HEK293 (cell line): ENCODE measurements around the gene POMT2.

Source experiments
- KLF10 ChIP-seq: fragments of 450-650 bp; IDR thresholded peaks from 2 replicates; pipeline ENCODE4 v1.5.1; 2018; ENCODE audit warnings: missing biosample characterization, mild to moderate bottlenecking, missing genetic modification characterization
- KLF16 ChIP-seq: fragments of 450-650 bp; formaldehyde crosslinking; IDR thresholded peaks from 2 replicates; pipeline ENCODE4 v1.5.1; 2017; ENCODE audit warnings: missing biosample characterization, missing genetic modification characterization
- SP7 ChIP-seq: fragments of 450-650 bp; formaldehyde crosslinking; IDR thresholded peaks from 2 replicates; pipeline ENCODE4 v1.5.1; 2016; ENCODE audit warnings: missing biosample characterization, missing genetic modification characterization
- WT1 ChIP-seq: fragments of 450-650 bp; formaldehyde crosslinking; IDR thresholded peaks from 2 replicates; pipeline ENCODE4 v1.5.1; 2016; ENCODE audit warnings: missing biosample characterization, missing genetic modification characterization
- ZFP3 ChIP-seq: fragments of 450-650 bp; formaldehyde crosslinking; IDR thresholded peaks from 2 replicates; pipeline ENCODE4 v1.5.1; 2016; ENCODE audit warnings: low read depth, missing biosample characterization, missing genetic modification characterization
- ZFP37 ChIP-seq: fragments of 450-650 bp; formaldehyde crosslinking; IDR thresholded peaks from 2 replicates; pipeline ENCODE4 v1.5.1; 2016; ENCODE audit warnings: missing biosample characterization, missing genetic modification characterization
- ZNF10 ChIP-seq: fragments of 450-650 bp; formaldehyde crosslinking; IDR thresholded peaks from 2 replicates; pipeline ENCODE4 v1.5.1; 2017; ENCODE audit warnings: missing biosample characterization, missing genetic modification characterization
- ZNF112 ChIP-seq: fragments of 450-650 bp; formaldehyde crosslinking; IDR thresholded peaks from 2 replicates; pipeline ENCODE4 v1.5.0; 2017; ENCODE audit warnings: missing biosample characterization, missing genetic modification characterization
- ZNF155 ChIP-seq: fragments of 450-650 bp; formaldehyde crosslinking; IDR thresholded peaks from 2 replicates; pipeline ENCODE4 v1.5.1; 2016; ENCODE audit warnings: missing biosample characterization, missing genetic modification characterization
- ZNF157 ChIP-seq: fragments of 450-650 bp; formaldehyde crosslinking; IDR thresholded peaks from 2 replicates; pipeline ENCODE4 v1.5.1; 2016; ENCODE audit warnings: missing biosample characterization, missing genetic modification characterization
- ZNF202 ChIP-seq: fragments of 450-650 bp; formaldehyde crosslinking; IDR thresholded peaks from 2 replicates; pipeline ENCODE4 v1.5.1; 2016; ENCODE audit warnings: missing biosample characterization, missing genetic modification characterization, borderline replicate concordance
- ZNF324 ChIP-seq: fragments of 450-650 bp; formaldehyde crosslinking; IDR thresholded peaks from 2 replicates; pipeline ENCODE4 v1.5.1; 2016; ENCODE audit warnings: missing biosample characterization, missing genetic modification characterization
- ZNF335 ChIP-seq: fragments of 450-650 bp; formaldehyde crosslinking; conservative IDR thresholded peaks from 2 replicates; pipeline ENCODE4 v1.5.1; 2016; ENCODE audit warnings: missing biosample characterization, missing genetic modification characterization
- ZNF354C ChIP-seq: fragments of 450-650 bp; formaldehyde crosslinking; IDR thresholded peaks from 2 replicates; pipeline ENCODE4 v1.5.1; 2016; ENCODE audit warnings: missing biosample characterization, missing genetic modification characterization, low read depth, borderline replicate concordance
- ZNF366 ChIP-seq: fragments of 450-650 bp; formaldehyde crosslinking; conservative IDR thresholded peaks from 2 replicates; pipeline ENCODE4 v1.5.1; 2016; ENCODE audit warnings: missing biosample characterization, missing genetic modification characterization
- ZNF416 ChIP-seq: fragments of 450-650 bp; formaldehyde crosslinking; IDR thresholded peaks from 2 replicates; pipeline ENCODE4 v1.5.1; 2016; ENCODE audit warnings: missing biosample characterization, missing genetic modification characterization
- ZNF426 ChIP-seq: fragments of 450-650 bp; formaldehyde crosslinking; IDR thresholded peaks from 2 replicates; pipeline ENCODE4 v1.5.1; 2017; ENCODE audit warnings: missing biosample characterization, missing genetic modification characterization, mild to moderate bottlenecking, inconsistent platforms, moderate library complexity
- ZNF48 ChIP-seq: fragments of 450-650 bp; formaldehyde crosslinking; IDR thresholded peaks from 2 replicates; pipeline ENCODE4 v1.5.1; 2016; ENCODE audit warnings: missing biosample characterization, missing genetic modification characterization
- ZNF623 ChIP-seq: fragments of 450-650 bp; formaldehyde crosslinking; IDR thresholded peaks from 2 replicates; pipeline ENCODE4 v1.5.1; 2016; ENCODE audit warnings: missing biosample characterization, missing genetic modification characterization
- TF ChIP-seq, protein P1 (sequence below): fragments of 450-650 bp; formaldehyde crosslinking; IDR thresholded peaks from 2 replicates; pipeline ENCODE4 v1.5.1; 2016; ENCODE audit warnings: missing biosample characterization, missing genetic modification characterization
- TF ChIP-seq, protein P2 (sequence below): fragments of 450-650 bp; formaldehyde crosslinking; optimal IDR thresholded peaks from 2 replicates; pipeline ENCODE3; 2016; ENCODE audit warnings: missing biosample characterization, mild to moderate bottlenecking, missing genetic modification characterization
- TF ChIP-seq, protein P3 (sequence below): fragments of 450-650 bp; formaldehyde crosslinking; IDR thresholded peaks from 2 replicates; pipeline ENCODE4 v1.5.1; 2016; ENCODE audit warnings: missing biosample characterization, missing genetic modification characterization
- TF ChIP-seq, protein P4 (sequence below): fragments of 450-650 bp; formaldehyde crosslinking; IDR thresholded peaks from 2 replicates; pipeline ENCODE4 v1.5.1; 2017; ENCODE audit warnings: missing biosample characterization, missing genetic modification characterization
- TF ChIP-seq, protein P5 (sequence below): fragments of 450-650 bp; formaldehyde crosslinking; IDR thresholded peaks from 2 replicates; pipeline ENCODE4 v1.5.1; 2016; ENCODE audit warnings: missing biosample characterization, missing genetic modification characterization, low read depth
- TF ChIP-seq, protein P6 (sequence below): fragments of 450-650 bp; formaldehyde crosslinking; IDR thresholded peaks from 2 replicates; pipeline ENCODE4 v1.5.1; 2017; ENCODE audit warnings: missing biosample characterization, missing genetic modification characterization
- TF ChIP-seq, protein P7 (sequence below): fragments of 450-650 bp; formaldehyde crosslinking; IDR thresholded peaks from 2 replicates; pipeline ENCODE4 v1.5.1; 2016; ENCODE audit warnings: missing biosample characterization, missing genetic modification characterization

Gene POMT2

DNA sequence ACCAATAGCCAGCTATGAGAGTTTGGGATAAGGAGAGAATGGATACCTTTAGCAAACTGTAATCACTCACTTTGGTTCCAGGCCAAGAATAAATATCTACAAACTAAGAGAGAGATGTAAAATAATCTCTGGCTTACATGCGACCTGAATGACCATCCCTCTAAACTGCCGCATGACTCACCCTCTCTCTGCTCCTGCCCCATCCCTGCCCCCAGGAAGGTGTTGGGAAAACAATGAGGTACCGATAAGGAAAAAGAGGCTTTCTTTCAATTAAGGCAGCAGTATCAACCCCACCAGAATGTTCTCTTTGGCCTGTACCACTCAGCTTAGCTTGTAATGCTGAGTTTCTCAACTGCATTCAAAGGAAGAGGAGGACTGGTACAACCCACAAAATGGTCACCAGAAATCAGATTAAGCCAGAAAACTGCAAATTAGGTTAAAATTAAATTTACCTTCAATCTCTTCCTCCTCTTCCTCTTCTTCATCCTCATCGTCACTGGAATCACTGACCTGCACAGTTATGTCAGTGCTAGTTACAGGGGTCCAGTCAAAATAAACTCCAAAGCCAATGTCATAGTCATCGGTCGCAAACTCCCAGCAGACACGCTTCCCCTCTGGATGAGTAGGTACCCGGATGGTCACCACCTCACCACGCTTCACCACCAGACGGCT, 22.2 kb upstream of the POMT2 start (continued):
- TF ChIP-seq, protein P1, sequence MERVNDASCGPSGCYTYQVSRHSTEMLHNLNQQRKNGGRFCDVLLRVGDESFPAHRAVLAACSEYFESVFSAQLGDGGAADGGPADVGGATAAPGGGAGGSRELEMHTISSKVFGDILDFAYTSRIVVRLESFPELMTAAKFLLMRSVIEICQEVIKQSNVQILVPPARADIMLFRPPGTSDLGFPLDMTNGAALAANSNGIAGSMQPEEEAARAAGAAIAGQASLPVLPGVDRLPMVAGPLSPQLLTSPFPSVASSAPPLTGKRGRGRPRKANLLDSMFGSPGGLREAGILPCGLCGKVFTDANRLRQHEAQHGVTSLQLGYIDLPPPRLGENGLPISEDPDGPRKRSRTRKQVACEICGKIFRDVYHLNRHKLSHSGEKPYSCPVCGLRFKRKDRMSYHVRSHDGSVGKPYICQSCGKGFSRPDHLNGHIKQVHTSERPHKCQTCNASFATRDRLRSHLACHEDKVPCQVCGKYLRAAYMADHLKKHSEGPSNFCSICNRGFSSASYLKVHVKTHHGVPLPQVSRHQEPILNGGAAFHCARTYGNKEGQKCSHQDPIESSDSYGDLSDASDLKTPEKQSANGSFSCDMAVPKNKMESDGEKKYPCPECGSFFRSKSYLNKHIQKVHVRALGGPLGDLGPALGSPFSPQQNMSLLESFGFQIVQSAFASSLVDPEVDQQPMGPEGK, result peak; percentile 65
- TF ChIP-seq ZNF335 (tag by site-specific recombination), result no peak
- TF ChIP-seq ZNF10 (tag by site-specific recombination), result no peak
- TF ChIP-seq, protein P2, sequence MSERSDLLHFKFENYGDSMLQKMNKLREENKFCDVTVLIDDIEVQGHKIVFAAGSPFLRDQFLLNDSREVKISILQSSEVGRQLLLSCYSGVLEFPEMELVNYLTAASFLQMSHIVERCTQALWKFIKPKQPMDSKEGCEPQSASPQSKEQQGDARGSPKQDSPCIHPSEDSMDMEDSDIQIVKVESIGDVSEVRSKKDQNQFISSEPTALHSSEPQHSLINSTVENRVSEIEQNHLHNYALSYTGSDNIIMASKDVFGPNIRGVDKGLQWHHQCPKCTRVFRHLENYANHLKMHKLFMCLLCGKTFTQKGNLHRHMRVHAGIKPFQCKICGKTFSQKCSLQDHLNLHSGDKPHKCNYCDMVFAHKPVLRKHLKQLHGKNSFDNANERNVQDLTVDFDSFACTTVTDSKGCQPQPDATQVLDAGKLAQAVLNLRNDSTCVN, result no peak
- TF ChIP-seq KLF10 (tag by site-specific recombination), result 0 out of 2 replicates have a peak, but pooled peaks have one; percentile 36
- TF ChIP-seq, protein P3, sequence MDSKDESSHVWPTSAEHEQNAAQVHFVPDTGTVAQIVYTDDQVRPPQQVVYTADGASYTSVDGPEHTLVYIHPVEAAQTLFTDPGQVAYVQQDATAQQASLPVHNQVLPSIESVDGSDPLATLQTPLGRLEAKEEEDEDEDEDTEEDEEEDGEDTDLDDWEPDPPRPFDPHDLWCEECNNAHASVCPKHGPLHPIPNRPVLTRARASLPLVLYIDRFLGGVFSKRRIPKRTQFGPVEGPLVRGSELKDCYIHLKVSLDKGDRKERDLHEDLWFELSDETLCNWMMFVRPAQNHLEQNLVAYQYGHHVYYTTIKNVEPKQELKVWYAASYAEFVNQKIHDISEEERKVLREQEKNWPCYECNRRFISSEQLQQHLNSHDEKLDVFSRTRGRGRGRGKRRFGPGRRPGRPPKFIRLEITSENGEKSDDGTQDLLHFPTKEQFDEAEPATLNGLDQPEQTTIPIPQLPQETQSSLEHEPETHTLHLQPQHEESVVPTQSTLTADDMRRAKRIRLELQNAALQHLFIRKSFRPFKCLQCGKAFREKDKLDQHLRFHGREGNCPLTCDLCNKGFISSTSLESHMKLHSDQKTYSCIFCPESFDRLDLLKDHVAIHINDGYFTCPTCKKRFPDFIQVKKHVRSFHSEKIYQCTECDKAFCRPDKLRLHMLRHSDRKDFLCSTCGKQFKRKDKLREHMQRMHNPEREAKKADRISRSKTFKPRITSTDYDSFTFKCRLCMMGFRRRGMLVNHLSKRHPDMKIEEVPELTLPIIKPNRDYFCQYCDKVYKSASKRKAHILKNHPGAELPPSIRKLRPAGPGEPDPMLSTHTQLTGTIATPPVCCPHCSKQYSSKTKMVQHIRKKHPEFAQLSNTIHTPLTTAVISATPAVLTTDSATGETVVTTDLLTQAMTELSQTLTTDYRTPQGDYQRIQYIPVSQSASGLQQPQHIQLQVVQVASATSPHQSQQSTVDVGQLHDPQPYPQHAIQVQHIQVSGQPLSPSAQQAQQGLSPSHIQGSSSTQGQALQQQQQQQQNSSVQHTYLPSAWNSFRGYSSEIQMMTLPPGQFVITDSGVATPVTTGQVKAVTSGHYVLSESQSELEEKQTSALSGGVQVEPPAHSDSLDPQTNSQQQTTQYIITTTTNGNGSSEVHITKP (tag by site-specific recombination), result peak; percentile 86
- TF ChIP-seq ZFP37 (tag by site-specific recombination), result no peak
- no peak for TF ChIP-seq ZNF112
- no peak for TF ChIP-seq WT1
- no peak for TF ChIP-seq ZFP3 (tag by site-specific recombination)
- TF ChIP-seq, protein P4, sequence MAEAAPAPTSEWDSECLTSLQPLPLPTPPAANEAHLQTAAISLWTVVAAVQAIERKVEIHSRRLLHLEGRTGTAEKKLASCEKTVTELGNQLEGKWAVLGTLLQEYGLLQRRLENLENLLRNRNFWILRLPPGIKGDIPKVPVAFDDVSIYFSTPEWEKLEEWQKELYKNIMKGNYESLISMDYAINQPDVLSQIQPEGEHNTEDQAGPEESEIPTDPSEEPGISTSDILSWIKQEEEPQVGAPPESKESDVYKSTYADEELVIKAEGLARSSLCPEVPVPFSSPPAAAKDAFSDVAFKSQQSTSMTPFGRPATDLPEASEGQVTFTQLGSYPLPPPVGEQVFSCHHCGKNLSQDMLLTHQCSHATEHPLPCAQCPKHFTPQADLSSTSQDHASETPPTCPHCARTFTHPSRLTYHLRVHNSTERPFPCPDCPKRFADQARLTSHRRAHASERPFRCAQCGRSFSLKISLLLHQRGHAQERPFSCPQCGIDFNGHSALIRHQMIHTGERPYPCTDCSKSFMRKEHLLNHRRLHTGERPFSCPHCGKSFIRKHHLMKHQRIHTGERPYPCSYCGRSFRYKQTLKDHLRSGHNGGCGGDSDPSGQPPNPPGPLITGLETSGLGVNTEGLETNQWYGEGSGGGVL (tag by site-specific recombination), result peak; percentile 20; the same call in 1 of the 2 replicates
- TF ChIP-seq ZNF366 (tag by site-specific recombination), result 0 out of 2 replicates have a peak, but pooled peaks have one; percentile 28
- no peak for TF ChIP-seq ZNF354C (tag by site-specific recombination)
- TF ChIP-seq ZNF48, result no peak
- no peak for TF ChIP-seq ZNF157 (tag by site-specific recombination)
- TF ChIP-seq, protein P5, sequence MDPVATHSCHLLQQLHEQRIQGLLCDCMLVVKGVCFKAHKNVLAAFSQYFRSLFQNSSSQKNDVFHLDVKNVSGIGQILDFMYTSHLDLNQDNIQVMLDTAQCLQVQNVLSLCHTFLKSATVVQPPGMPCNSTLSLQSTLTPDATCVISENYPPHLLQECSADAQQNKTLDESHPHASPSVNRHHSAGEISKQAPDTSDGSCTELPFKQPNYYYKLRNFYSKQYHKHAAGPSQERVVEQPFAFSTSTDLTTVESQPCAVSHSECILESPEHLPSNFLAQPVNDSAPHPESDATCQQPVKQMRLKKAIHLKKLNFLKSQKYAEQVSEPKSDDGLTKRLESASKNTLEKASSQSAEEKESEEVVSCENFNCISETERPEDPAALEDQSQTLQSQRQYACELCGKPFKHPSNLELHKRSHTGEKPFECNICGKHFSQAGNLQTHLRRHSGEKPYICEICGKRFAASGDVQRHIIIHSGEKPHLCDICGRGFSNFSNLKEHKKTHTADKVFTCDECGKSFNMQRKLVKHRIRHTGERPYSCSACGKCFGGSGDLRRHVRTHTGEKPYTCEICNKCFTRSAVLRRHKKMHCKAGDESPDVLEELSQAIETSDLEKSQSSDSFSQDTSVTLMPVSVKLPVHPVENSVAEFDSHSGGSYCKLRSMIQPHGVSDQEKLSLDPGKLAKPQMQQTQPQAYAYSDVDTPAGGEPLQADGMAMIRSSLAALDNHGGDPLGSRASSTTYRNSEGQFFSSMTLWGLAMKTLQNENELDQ (tag by site-specific recombination), result no peak
- peak; percentile 50 for TF ChIP-seq SP7 (tag by site-specific recombination)
- TF ChIP-seq, protein P6, sequence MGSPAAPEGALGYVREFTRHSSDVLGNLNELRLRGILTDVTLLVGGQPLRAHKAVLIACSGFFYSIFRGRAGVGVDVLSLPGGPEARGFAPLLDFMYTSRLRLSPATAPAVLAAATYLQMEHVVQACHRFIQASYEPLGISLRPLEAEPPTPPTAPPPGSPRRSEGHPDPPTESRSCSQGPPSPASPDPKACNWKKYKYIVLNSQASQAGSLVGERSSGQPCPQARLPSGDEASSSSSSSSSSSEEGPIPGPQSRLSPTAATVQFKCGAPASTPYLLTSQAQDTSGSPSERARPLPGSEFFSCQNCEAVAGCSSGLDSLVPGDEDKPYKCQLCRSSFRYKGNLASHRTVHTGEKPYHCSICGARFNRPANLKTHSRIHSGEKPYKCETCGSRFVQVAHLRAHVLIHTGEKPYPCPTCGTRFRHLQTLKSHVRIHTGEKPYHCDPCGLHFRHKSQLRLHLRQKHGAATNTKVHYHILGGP, result no peak
- TF ChIP-seq ZNF324 (tag by site-specific recombination), result no peak
- TF ChIP-seq ZNF426 (tag by site-specific recombination), result no peak
- no peak for TF ChIP-seq ZNF155 (tag by site-specific recombination)
- TF ChIP-seq KLF16 (tag by site-specific recombination), result no peak
- TF ChIP-seq, protein P7, sequence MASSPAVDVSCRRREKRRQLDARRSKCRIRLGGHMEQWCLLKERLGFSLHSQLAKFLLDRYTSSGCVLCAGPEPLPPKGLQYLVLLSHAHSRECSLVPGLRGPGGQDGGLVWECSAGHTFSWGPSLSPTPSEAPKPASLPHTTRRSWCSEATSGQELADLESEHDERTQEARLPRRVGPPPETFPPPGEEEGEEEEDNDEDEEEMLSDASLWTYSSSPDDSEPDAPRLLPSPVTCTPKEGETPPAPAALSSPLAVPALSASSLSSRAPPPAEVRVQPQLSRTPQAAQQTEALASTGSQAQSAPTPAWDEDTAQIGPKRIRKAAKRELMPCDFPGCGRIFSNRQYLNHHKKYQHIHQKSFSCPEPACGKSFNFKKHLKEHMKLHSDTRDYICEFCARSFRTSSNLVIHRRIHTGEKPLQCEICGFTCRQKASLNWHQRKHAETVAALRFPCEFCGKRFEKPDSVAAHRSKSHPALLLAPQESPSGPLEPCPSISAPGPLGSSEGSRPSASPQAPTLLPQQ (tag by site-specific recombination), result peak; percentile 27; the same call in 1 of the 2 replicates
- TF ChIP-seq ZNF416 (tag by site-specific recombination), result no peak
- no peak for TF ChIP-seq ZNF623 (tag by site-specific recombination)
- no peak for TF ChIP-seq ZNF202
